ENCODE data around the gene TNRC6C.

GRCh38 chr17:78029697-78030096, 71.2 kb downstream of the TNRC6C start:
- no peak for TF ChIP-seq CTCF (IDR thresholded peaks at IDR 0.05)
- TF ChIP-seq EP300 (IDR thresholded peaks at IDR 0.05) = no peak

Data from sigmoid colon (tissue), 4 donors.